Panc1 (cell line): ENCODE measurements around the gene BRF1. TPM values are rescaled to one million over a fixed set of nuclear protein-coding genes. Genes with fewer than 3 reads are reported as not detected.

Source experiments
- ATAC-seq: fragments of 200-7000 bp; cut with Tn5 transposase; 2 replicates; pipeline ENCODE4 v1.9.1; 2020; ENCODE audit warnings: mild to moderate bottlenecking, moderate library complexity
- BruUV-seq: library from RNA; stranded (reverse); fragments of 400-500 nt; replicated peaks from 2 replicates; lab custom pipeline; 2021; lab: Mats Ljungman, UMichigan
- CTCF ChIA-PET: fragments of 300-600 bp; sonication (Branson Sonifier 250); formaldehyde crosslinking; loops from one replicate; lab custom pipeline; 2022; ENCODE audit warnings: antibody characterized with exemption; lab: Charles Lee
- POLR2A ChIA-PET: fragments of 300-600 bp; sonication (Branson Sonifier 250); formaldehyde crosslinking; loops from one replicate; lab custom pipeline; 2022; ENCODE audit warnings: antibody characterized with exemption; lab: Charles Lee
- DNase-seq: peaks from one replicate; pipeline ENCODE4 v3.0.0-alpha.2; 2010; ENCODE audit warnings: low read depth, low spot score
- H3K27ac ChIP-seq: 2 replicates; pipeline ENCODE4 v1.5.1; 2011; ENCODE audit warnings: mild to moderate bottlenecking, low read length, inconsistent platforms
- H3K27me3 ChIP-seq: fragments of 200-500 bp; sonication (Bioruptor generic); 2 replicates; pipeline ENCODE4 v1.6.0; 2014; ENCODE audit warnings: low read length, inconsistent platforms; ENCODE audit not compliant: control insufficient read depth, insufficient read depth
- H3K36me3 ChIP-seq: fragments of 200-500 bp; sonication (Bioruptor generic); 2 replicates; pipeline ENCODE4 v1.5.1; 2014; ENCODE audit warnings: inconsistent platforms, mild to moderate bottlenecking, low read length, moderate library complexity; ENCODE audit not compliant: control insufficient read depth, insufficient read depth
- H3K4me1 ChIP-seq: 2 replicates; pipeline ENCODE4 v1.5.1; 2011; ENCODE audit warnings: inconsistent platforms, mild to moderate bottlenecking, low read length, moderate library complexity; ENCODE audit not compliant: control insufficient read depth, insufficient read depth
- H3K4me3 ChIP-seq, 2 experiments: 2 replicates each; pipeline ENCODE4 v1.5.1; 2011 to 2012; ENCODE audit warnings: low read depth in 2 of 2, low read length in 2 of 2, mild to moderate bottlenecking in 2 of 2, inconsistent platforms in 1 of 2, moderate library complexity in 1 of 2
- H3K9me3 ChIP-seq: fragments of 200-500 bp; sonication (Bioruptor generic); 2 replicates; pipeline ENCODE4 v1.5.1; 2014; ENCODE audit warnings: low read depth, mild to moderate bottlenecking, inconsistent platforms, low read length, moderate library complexity; ENCODE audit not compliant: control insufficient read depth, insufficient read depth
- POLR2AphosphoS5 ChIP-seq: IDR thresholded peaks from 2 replicates; pipeline ENCODE4 v1.6.1; 2012; ENCODE audit warnings: mild to moderate bottlenecking, low read depth, low read length, moderate library complexity
- SIN3A ChIP-seq: IDR thresholded peaks from 2 replicates; pipeline ENCODE4 v1.6.1; 2012; ENCODE audit warnings: low read depth, mild to moderate bottlenecking, low read length, moderate library complexity, borderline replicate concordance; ENCODE audit not compliant: insufficient read depth
- TCF7L2 ChIP-seq: IDR thresholded peaks from 2 replicates; pipeline ENCODE4 v1.6.1; 2011; ENCODE audit warnings: mild to moderate bottlenecking, low read depth, low read length, inconsistent platforms
- in situ Hi-C: cut with HindIII; loops from 2 replicates; pipeline ENCODE4 v1.10.0; 2016; ENCODE audit warnings: low sequenced_read_pairs, low pct_unique_long_range_greater_than_20kb
- intact Hi-C: fragments of 100-400 bp; cut with micrococcal nuclease; formaldehyde crosslinking; loops from one replicate; pipeline ENCODE4 v1.10.0; 2022; ENCODE audit not compliant: unreplicated experiment
- total RNA-seq: library from RNA; stranded (reverse); gene quantifications from one replicate; pipeline ENCODE4 v1.2.1, GENCODE V29; 2021; ENCODE audit not compliant: unreplicated experiment
- TF ChIP-seq, protein P1 (sequence below): fragments of 450-650 bp; IDR thresholded peaks from 2 replicates; pipeline ENCODE4 v1.5.1; 2017; ENCODE audit warnings: mild to moderate bottlenecking
- TF ChIP-seq, protein P2 (sequence below), 2 experiments: IDR thresholded peaks; 2 replicates each; pipeline ENCODE4 v1.6.1; 2011 to 2012; ENCODE audit warnings: low read depth in 2 of 2, control low read depth in 1 of 2, low read length in 1 of 2, mild to moderate bottlenecking in 1 of 2, moderate library complexity in 1 of 2; ENCODE audit not compliant: insufficient read depth in 1 of 2

BRF1 gene
- total RNA-seq, 1 experiment from 2014 or later: 25.0 TPM

DNA sequence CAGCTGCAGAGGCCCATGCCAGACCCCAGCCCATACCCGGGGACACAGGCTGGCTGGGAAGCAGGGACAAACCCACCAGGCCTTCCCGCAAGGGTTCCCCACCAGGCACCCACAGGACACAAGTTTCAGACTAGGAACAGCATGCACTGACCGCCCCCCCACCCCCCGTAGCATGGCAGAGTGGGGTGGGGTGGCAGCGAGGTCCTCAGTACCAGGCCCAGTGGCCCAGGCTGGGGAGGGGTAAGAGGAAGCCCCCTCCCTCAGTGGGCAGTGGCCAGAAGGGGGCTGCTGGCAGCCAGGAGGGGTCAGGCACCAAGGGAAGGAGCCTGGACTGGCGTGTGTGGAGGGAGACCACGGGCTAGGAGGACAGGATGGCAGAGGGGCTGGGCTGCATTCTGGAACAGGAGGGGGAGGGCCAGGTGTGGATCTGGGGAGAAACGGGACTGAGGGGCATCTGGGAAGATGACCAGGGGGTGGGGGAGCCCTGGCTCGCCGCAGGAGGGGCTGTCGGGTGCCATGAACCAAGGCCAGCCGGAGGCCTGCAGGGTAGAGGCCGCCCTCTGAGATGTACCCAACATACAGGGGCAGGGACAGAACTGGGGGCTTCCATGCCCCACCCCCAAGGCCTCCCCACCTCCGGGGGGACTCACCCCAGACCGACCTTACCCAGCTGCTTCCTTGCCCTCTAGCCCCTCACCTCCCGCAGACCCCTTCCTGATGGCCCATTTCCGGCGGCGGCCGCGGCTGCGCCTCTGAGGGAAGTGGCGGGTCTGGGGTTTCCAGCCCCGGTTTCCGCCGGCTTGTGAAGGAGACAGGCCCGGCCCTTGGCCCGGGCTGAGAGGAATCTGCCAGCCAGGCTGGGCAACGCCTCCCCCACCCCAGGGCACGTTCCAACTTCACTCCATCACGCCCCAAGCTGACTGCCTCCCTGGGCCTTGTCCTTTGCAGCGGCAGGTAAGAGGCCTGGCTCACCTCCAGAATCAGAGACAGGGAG lies 126.6 kb downstream of the BRF1 start:
- ChIA-PET POLR2A (no interaction called here), CTCF (no interaction called here)
- Histone ChIP-seq H3K9me3 (no peaks in the 10 kb centered on the region), H3K4me3 (no peak overlapping the region), H3K27ac (no peak overlapping the region), H3K36me3 (no peaks in the 10 kb centered on the region), H3K4me1 (peaks cover 21% of the 10 kb centered on the region), H3K27me3 (no peaks in the 10 kb centered on the region)
- in situ Hi-C loops: no loop called here
- BruUV-seq: no TSS peak
- ATAC-seq: no peak
- TF ChIP-seq, protein P1, sequence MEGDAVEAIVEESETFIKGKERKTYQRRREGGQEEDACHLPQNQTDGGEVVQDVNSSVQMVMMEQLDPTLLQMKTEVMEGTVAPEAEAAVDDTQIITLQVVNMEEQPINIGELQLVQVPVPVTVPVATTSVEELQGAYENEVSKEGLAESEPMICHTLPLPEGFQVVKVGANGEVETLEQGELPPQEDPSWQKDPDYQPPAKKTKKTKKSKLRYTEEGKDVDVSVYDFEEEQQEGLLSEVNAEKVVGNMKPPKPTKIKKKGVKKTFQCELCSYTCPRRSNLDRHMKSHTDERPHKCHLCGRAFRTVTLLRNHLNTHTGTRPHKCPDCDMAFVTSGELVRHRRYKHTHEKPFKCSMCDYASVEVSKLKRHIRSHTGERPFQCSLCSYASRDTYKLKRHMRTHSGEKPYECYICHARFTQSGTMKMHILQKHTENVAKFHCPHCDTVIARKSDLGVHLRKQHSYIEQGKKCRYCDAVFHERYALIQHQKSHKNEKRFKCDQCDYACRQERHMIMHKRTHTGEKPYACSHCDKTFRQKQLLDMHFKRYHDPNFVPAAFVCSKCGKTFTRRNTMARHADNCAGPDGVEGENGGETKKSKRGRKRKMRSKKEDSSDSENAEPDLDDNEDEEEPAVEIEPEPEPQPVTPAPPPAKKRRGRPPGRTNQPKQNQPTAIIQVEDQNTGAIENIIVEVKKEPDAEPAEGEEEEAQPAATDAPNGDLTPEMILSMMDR: no peak
- TF ChIP-seq SIN3A: no peak
- TF ChIP-seq, protein P2, sequence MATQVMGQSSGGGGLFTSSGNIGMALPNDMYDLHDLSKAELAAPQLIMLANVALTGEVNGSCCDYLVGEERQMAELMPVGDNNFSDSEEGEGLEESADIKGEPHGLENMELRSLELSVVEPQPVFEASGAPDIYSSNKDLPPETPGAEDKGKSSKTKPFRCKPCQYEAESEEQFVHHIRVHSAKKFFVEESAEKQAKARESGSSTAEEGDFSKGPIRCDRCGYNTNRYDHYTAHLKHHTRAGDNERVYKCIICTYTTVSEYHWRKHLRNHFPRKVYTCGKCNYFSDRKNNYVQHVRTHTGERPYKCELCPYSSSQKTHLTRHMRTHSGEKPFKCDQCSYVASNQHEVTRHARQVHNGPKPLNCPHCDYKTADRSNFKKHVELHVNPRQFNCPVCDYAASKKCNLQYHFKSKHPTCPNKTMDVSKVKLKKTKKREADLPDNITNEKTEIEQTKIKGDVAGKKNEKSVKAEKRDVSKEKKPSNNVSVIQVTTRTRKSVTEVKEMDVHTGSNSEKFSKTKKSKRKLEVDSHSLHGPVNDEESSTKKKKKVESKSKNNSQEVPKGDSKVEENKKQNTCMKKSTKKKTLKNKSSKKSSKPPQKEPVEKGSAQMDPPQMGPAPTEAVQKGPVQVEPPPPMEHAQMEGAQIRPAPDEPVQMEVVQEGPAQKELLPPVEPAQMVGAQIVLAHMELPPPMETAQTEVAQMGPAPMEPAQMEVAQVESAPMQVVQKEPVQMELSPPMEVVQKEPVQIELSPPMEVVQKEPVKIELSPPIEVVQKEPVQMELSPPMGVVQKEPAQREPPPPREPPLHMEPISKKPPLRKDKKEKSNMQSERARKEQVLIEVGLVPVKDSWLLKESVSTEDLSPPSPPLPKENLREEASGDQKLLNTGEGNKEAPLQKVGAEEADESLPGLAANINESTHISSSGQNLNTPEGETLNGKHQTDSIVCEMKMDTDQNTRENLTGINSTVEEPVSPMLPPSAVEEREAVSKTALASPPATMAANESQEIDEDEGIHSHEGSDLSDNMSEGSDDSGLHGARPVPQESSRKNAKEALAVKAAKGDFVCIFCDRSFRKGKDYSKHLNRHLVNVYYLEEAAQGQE (IDR thresholded peaks at IDR 0.05; ENCODE audit: insufficient read depth in 1 of 2, low read depth in 2 of 2, low read length in 1 of 2): no peak
- TF ChIP-seq TCF7L2: no peak
- no peak for TF ChIP-seq POLR2AphosphoS5
- DNase-seq: no peak
- intact Hi-C loops: no loop called here

DNA sequence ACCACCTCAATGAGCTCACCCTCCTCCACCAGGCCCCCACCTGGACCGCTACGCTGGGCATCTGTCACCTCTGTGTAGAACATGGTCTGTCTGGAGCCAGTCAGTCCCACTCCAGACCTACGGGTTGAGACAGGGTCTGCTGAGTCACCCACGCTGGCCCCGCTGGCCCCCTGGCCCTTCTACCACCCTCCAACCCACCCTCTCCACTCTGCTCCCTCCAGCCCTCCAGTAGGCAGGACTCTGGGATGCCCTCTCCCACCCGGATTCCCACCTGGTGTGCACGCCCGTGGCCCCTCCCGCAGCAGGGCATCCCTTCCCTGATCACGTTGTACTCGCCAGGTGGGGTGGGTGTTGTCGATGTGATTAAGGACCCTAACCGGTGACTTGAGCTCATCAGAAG lies 127.7 kb downstream of the BRF1 start:
- BruUV-seq: no TSS peak
- Histone ChIP-seq H3K36me3 (no peaks in the 10 kb centered on the region), H3K9me3 (no peaks in the 10 kb centered on the region), H3K27ac (no peak overlapping the region), H3K27me3 (no peaks in the 10 kb centered on the region), H3K4me1 (peaks cover 21% of the 10 kb centered on the region), H3K4me3 (no peak overlapping the region)
- in situ Hi-C loops (no loop called here), intact Hi-C loops (no loop called here)
- DNase-seq: no peak
- CTCF ChIA-PET: interaction anchor here (0.7 kb wide), 1 partner anchor 8 kb away, joined by 3 read pairs; the partner anchor contains the start of gene NUDT14
- POLR2A ChIA-PET: no interaction called here
- no peak for TF ChIP-seq SIN3A
- no peak for TF ChIP-seq TCF7L2
- TF ChIP-seq, protein P2 (IDR thresholded peaks at IDR 0.05; ENCODE audit: insufficient read depth in 1 of 2, low read depth in 2 of 2, low read length in 1 of 2): no peak
- no peak for ATAC-seq
